Umbilical cord (tissue), 2 donors: ENCODE measurements around the gene LEF1. TPM values are rescaled to one million over a fixed set of nuclear protein-coding genes. Genes with fewer than 3 reads are reported as not detected.
A peak's percentile ranks its signal among the peaks of the same experiment; 100 is the strongest.
"Not testable (repeated sequence)": the region's sequence is repeated elsewhere in the genome, so short reads cannot be mapped to it uniquely, and the experiment has no call there.

ENCODE experiments used
- DNase-seq: peaks from one replicate; pipeline ENCODE4 v3.0.0-alpha.2; 2015; ENCODE audit warnings: low spot score
- total RNA-seq: library from RNA; depleted of rRNA; stranded (reverse); fragments of >200 nt; gene quantifications from one replicate; pipeline ENCODE4 v1.2.3, GENCODE V29; 2014; ENCODE audit warnings: low replicate concordance; ENCODE audit not compliant: insufficient read depth

Gene LEF1
- total RNA-seq, 1 donor from 2014 or later: 15.9 TPM

- no peak for DNase-seq
Observed at GRCh38 chr4:108035691-108036090, 133.0 kb downstream of the LEF1 start.

- no peak for DNase-seq
Observed at GRCh38 chr4:108034565-108034964, 134.2 kb downstream of the LEF1 start.

- no peak for DNase-seq
Observed at GRCh38 chr4:108033348-108033747, 135.4 kb downstream of the LEF1 start.

- DNase-seq: no peak
Observed at GRCh38 chr4:108031427-108032083, 137.2 kb downstream of the LEF1 start.

- peak; percentile 74 for DNase-seq
Observed at GRCh38 chr4:108030332-108030731, 138.4 kb downstream of the LEF1 start.

GRCh38 chr4:108029731-108030130, 139.0 kb downstream of the LEF1 start:
- no peak for DNase-seq

- no peak for DNase-seq
Observed at GRCh38 chr4:108029016-108029720, 139.6 kb downstream of the LEF1 start.

DNA sequence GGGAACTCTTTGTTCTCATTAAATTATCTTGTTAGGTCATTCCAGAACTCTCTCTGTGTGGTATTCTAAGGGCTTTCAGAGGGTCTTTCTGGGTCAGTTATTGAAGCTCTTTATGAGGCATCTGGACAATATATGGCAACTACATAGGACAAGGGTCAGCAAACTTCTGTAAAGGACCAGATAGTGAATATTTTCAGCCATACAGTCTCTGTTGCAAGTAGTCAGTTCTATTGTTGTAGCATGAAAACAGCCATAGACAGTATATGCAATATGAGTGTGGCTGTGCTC, 143.9 kb downstream of the LEF1 start:
- no peak for DNase-seq

DNA sequence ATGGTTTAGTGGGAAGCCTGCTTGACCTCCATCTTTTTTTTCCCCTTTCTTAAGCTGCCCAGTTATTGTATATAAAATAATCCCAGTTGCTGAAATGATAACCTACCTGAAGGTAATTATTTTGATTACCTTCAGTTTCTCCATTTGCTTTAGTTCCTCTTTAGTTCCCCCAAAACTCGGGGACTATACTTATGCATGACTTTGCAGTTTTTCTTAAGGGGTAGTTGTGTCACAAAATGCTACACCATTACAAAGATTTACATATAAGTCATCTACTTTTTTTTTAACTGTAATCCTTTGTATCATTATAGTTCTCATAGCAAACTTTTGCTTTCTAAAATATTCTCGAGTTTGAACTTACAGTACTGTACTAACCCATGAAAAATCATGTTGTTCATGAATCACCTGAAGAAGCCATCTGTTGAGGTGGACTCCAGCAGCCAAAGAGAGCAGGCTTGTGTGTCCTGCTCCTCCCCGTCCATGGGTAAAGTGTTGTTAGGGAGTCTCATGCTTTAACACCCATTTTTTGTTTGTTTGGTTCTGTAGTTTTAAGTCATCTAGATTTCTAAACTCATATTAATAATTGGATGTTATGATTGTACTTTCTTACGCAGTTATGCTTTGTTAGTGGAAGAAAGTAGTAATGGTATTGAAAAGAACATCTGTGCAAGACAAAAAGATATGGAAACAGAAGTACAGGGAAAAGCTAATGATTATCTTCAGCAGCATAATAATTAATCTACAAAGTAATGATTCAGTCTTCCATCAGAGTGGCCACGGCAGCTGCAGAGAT, 144.5 kb downstream of the LEF1 start:
- DNase-seq: no peak

- DNase-seq: no peak
Observed at GRCh38 chr4:108018884-108019187, 149.9 kb downstream of the LEF1 start.

DNA sequence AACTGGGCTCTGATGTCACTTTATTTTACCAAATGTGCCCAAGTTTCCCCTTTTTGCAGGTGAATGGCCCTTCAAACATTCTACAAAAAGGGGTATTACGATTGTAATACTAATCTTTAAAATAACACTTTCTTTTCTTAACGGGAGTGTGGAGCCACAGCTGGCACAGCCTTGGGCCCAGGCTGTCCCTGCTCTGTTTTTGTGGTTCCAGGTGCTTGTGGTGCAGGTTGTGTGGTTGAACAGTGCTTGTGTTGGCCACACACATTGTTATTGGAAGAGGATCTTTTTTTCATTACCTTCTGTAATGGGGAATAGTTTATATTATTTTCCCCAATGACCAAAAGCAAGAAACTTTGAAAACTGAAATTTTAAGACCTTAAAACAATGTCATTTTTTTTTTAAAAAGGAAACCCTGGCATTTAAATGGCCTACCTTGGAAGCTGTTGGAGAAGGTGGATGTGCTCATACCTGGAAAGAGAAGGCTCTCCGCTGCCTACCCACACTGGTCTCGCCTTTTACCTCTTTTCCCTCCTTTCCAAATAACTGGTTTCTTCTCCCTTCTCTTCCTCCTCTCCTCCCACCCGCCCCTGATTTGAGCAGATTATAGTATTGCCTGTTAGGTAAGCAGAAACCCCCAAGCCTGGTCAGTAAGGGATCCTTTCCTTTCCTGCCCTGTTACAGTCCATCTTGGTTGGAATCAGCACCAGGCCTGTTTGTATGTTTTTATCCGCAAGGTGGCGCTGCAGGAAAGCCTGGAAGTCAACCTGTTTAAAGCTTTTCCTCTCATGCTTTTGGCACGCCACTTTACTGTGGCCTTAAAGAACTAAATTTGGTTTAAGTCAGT, 150.5 kb downstream of the LEF1 start:
- peak; percentile 86 for DNase-seq

DNA sequence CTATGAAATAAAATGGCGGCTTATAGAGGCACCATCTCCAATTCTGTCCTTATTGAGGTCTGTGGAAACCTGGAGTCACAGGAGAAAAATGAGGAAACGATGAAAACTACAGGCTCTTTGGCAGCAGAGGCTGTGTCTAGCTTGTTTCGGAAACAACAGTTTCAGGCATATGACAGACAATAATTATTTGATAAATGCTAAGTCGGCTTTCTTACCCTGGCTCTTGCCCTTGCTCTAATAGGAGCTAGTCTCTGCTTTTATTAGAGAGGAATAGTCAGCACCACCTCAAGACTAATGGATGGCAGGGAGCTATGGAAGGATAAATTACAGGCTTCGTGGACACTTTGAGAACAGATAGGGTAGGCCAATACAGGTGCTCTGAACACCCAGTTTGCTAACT, 154.8 kb downstream of the LEF1 start:
- DNase-seq: no peak

GRCh38 chr4:108013327-108013726, 155.4 kb downstream of the LEF1 start:
- no peak for DNase-seq

GRCh38 chr4:108012382-108012781, 156.3 kb downstream of the LEF1 start:
- not testable (repeated sequence) for DNase-seq

GRCh38 chr4:108010167-108010566, 158.6 kb downstream of the LEF1 start:
- DNase-seq: peak; percentile 18

- DNase-seq: no peak
Observed at GRCh38 chr4:108008721-108009120, 160.0 kb downstream of the LEF1 start.

DNA sequence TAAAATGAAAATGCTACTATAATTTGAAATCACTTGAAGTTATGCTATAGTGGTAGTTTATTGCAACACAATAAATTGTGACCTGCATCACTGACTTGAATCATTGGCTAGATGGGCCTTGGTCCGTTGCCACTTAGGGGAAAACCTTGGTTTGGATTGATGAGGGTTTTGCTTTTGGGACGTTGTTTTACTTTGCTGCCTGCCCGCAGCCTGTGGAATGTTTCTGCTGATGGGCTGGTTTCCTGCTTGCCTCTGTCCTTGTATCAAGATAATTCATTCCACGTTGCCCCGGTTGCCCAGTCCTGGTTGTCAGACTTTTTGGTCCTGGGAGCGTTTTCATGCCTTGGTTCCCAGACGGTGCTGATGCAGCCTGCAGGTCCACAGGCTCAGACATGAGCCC, 160.7 kb downstream of the LEF1 start:
- DNase-seq: no peak

- DNase-seq: no peak
Observed at GRCh38 chr4:108006361-108006760, 162.4 kb downstream of the LEF1 start.

GRCh38 chr4:108005807-108006206, 162.9 kb downstream of the LEF1 start:
- DNase-seq: no peak

DNA sequence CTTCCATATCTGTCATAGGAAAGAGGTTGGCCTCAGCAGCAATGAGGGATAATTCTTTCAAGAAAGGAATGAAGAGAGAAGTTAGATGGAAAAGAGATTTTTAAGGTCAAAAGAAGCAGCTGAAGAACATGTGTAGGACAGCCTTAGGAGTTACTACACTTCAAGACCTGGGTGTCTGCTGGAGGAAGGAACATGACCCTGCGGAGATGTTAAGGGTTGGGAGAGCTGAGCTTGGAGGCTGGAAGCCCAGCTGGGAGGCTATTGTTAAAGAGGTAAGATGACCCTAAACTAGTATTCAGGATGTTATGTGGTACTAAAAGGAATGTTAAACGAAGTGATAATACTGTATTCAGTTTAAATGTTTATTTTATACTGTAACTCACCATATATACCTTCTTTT, 164.1 kb downstream of the LEF1 start:
- DNase-seq: no peak

DNA sequence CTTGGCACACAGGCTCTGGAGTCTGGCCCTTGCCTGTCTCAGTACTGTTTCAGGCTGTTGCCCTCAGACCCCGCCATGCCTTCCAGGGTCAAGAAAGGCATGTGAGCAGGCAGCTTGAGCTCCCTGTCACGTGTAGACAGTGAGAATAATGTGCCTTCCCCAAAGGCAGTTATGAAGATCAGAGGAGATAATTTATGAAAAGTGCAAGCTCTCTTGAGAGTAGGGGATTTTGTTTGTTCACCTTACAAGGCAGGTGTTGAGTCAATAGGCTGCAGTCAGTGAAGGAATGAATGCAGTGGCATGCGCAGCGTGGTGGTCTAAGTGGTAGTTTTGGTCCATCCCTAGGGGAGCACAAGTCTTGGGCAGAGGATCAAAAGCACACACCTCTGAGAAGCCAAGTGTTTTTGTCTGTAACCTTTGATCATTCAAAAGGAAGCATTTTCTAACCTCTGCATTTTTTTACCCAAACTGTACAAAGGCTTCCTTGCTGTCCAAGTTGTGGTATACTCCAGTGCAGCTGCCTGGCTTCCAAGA, 164.7 kb downstream of the LEF1 start:
- DNase-seq: no peak
